WERI-Rb-1 (cell line): ENCODE measurements around the gene ADAMTS12.

Experiments
- DNase-seq: peaks from one replicate; pipeline ENCODE4 v3.0.0-alpha.2; 2020
- H3K27ac ChIP-seq: fragments of 250-450 bp; sonication (Bioruptor Pico); 2 replicates; pipeline ENCODE4 v1.5.1; 2020; ENCODE audit warnings: mild to moderate bottlenecking, moderate library complexity
- H3K27me3 ChIP-seq: fragments of 250-450 bp; sonication (Bioruptor Pico); 2 replicates; pipeline ENCODE4 v1.5.1; 2021; ENCODE audit warnings: mild to moderate bottlenecking, low read depth, moderate library complexity; ENCODE audit not compliant: insufficient read depth, severe bottlenecking
- H3K36me3 ChIP-seq: fragments of 250-450 bp; sonication (Bioruptor Pico); 2 replicates; pipeline ENCODE4 v1.5.1; 2020; ENCODE audit warnings: mild to moderate bottlenecking, moderate library complexity
- H3K4me3 ChIP-seq: 2 replicates; pipeline ENCODE4 v1.5.1; 2011; ENCODE audit warnings: low read depth, mild to moderate bottlenecking, control low read depth, low read length
- H3K9me3 ChIP-seq: fragments of 250-450 bp; sonication (Bioruptor Pico); 2 replicates; pipeline ENCODE4 v1.5.1; 2021; ENCODE audit warnings: mild to moderate bottlenecking, moderate library complexity; ENCODE audit not compliant: severe bottlenecking
- TF ChIP-seq, protein P1 (sequence below): IDR thresholded peaks from 2 replicates; pipeline ENCODE4 v1.5.1; 2011; ENCODE audit warnings: low read depth, mild to moderate bottlenecking, control low read depth, inconsistent platforms, low read length

Gene ADAMTS12

DNA sequence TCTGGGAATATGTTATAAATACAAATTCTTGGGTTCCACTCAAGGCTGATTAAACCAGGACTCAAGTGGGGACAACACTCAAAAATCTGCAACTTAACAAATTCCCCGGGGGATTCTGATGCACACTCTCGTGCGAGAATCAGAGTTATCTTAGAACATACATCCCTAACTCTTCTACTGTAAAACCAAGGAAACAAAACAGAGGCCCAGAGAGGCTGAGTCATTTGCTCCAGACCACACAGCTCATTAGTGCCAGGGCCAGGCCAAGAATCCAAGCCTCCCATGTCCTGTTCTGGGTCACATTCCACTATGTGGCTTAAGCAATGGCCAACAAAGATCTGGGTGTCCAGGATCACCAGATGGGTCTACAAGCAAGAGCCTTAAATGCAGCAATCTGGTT lies 166.0 kb downstream of the ADAMTS12 start:
- Histone ChIP-seq H3K36me3 (no peaks in the 10 kb centered on the region), H3K4me3 (no peak overlapping the region), H3K27me3 (peaks cover 84% of the 10 kb centered on the region), H3K27ac (no peak overlapping the region), H3K9me3 (no peaks in the 10 kb centered on the region)
- no peak for DNase-seq
- TF ChIP-seq, protein P1, sequence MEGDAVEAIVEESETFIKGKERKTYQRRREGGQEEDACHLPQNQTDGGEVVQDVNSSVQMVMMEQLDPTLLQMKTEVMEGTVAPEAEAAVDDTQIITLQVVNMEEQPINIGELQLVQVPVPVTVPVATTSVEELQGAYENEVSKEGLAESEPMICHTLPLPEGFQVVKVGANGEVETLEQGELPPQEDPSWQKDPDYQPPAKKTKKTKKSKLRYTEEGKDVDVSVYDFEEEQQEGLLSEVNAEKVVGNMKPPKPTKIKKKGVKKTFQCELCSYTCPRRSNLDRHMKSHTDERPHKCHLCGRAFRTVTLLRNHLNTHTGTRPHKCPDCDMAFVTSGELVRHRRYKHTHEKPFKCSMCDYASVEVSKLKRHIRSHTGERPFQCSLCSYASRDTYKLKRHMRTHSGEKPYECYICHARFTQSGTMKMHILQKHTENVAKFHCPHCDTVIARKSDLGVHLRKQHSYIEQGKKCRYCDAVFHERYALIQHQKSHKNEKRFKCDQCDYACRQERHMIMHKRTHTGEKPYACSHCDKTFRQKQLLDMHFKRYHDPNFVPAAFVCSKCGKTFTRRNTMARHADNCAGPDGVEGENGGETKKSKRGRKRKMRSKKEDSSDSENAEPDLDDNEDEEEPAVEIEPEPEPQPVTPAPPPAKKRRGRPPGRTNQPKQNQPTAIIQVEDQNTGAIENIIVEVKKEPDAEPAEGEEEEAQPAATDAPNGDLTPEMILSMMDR, result no peak

DNA sequence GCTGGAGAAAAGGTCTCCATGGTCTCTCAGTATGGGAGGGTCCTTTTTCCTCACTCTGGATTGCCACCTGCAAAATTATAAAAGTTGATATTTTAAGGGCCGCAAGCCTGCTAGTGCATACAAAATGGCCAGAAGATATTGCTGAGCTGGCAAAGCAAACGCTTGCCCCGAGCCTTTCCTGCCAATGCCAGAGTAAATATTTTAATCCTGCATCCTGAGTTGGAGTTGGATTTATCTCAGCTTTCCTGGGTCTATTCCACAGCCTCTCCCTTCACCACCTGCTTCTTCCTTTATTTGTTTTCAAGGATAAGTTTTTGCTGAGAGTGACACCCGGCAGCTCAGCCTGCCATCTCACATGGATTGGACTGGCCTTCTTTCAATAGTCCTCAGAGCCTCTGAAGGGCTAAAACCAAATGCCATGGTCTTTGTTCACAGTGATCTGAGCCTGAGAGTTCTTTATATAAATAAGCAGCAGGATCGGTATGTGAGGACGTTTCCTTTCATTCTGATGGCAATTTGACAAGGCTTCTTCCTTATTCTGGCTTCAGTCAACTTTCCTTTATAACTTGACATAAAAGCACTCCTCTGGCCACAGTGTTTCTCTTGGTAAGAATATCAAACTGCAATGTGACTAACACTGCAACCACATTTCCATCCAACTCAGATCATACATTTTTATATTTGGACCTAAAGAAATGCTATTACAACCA lies 170.1 kb downstream of the ADAMTS12 start:
- Histone ChIP-seq H3K9me3 (no peaks in the 10 kb centered on the region), H3K4me3 (no peak overlapping the region), H3K27ac (no peak overlapping the region), H3K36me3 (no peaks in the 10 kb centered on the region), H3K27me3 (peaks cover 69% of the 10 kb centered on the region)
- TF ChIP-seq, protein P1, result no peak
- DNase-seq, result no peak

DNA sequence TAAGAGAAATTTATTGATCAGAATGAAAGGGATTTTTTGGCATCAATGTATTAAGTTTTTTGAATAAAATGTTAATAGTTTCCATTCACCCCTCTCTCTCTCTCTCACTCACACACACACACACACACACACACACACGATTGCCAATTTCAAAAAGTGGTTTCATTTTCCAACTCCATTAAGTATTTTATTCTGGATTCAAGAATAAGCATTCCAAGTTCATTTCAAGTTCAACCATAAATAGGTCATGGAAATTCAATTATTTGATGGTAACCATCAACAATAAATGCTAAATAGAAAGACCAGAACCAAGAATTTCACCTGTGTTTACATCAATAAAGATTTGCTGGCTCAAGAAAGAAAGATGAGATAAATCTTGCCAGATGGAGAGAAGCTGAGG lies 171.6 kb downstream of the ADAMTS12 start:
- H3K4me3 ChIP-seq, result no peak overlapping the region
- H3K27ac ChIP-seq, result no peak overlapping the region
- peaks cover 65% of the 10 kb centered on the region for H3K27me3 ChIP-seq
- no peaks in the 10 kb centered on the region for H3K9me3 ChIP-seq
- no peaks in the 10 kb centered on the region for H3K36me3 ChIP-seq
- TF ChIP-seq, protein P1, result no peak
- DNase-seq, result no peak

DNA sequence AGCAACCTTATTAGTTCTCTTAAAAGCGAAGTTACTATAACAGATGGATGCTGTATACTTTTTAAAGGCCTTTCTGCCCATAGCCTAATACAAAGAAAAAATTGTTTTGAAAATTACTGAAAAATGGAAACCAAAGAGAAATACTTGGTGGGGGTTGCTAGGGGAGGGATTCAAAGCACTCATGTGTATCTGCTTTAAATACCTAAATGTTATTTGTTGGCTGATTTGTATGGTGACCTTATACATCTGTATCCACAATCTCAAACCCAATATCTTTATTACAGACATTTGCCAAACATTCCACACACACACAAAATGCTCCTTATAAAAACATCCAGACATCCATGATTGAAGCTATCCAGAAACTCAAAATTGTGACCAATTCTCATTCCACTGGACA lies 172.0 kb downstream of the ADAMTS12 start:
- no peaks in the 10 kb centered on the region for H3K9me3 ChIP-seq
- H3K36me3 ChIP-seq, result no peaks in the 10 kb centered on the region
- TF ChIP-seq, protein P1, result no peak

DNA sequence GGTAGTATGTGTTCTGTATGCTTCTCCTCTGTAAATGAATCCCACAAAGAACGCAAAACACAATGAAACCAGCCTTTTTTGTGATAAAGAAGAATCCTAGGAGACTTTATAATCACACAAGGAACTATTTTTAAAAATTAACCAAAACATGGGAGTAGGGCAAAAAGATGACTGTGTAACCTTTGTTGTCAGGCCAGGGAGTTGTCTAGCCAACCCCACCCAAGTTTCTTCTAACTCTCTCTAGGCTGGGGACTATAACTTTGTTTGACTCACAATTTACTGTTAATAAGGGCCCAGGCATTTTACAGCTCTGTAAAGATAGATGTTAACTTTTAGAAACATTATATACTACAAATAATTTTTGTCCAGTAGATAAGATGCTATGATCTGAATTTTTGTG lies 176.1 kb downstream of the ADAMTS12 start:
- Histone ChIP-seq H3K36me3 (no peaks in the 10 kb centered on the region), H3K27me3 (peaks cover 31% of the 10 kb centered on the region), H3K4me3 (no peak overlapping the region), H3K9me3 (no peaks in the 10 kb centered on the region), H3K27ac (no peak overlapping the region)
- no peak for DNase-seq
- TF ChIP-seq, protein P1, result no peak

More for the DNA sequence above, 172.0 kb downstream of the ADAMTS12 start:
- Histone ChIP-seq H3K4me3 (no peak overlapping the region), H3K27me3 (peaks cover 61% of the 10 kb centered on the region), H3K27ac (no peak overlapping the region)
- DNase-seq, result no peak
